OCI-LY7 (cell line): ENCODE results near the gene XRCC3. TPM values are rescaled to one million over a fixed set of nuclear protein-coding genes. Genes with fewer than 3 reads are reported as not detected.

Source experiments
- BruUV-seq: library from RNA; stranded (reverse); fragments of 400-500 nt; replicated peaks from 2 replicates; lab custom pipeline; 2021; lab: Mats Ljungman, UMichigan
- CTCF ChIA-PET: fragments of 300-600 bp; sonication (Branson Sonifier 250); formaldehyde crosslinking; loops from one replicate; lab custom pipeline; 2022; ENCODE audit warnings: antibody characterized with exemption; ENCODE audit not compliant: unreplicated experiment; lab: Charles Lee
- POLR2A ChIA-PET: fragments of 300-600 bp; sonication (Branson Sonifier 250); formaldehyde crosslinking; loops from one replicate; lab custom pipeline; 2022; ENCODE audit warnings: antibody characterized with exemption; lab: Charles Lee
- DNase-seq: peaks from one replicate; pipeline ENCODE4 v3.0.0-alpha.2; 2015; ENCODE audit warnings: low spot score
- H2AFZ ChIP-seq: fragments of 200-600 bp; sonication (generic), shearing (Covaris generic); 2 replicates; pipeline ENCODE4 v1.6.1; 2014; ENCODE audit warnings: mild to moderate bottlenecking, antibody characterized with exemption, low read length, moderate library complexity
- H3K27ac ChIP-seq: fragments of 200-600 bp; sonication (generic); 2 replicates; pipeline ENCODE4 v1.5.1; 2014; ENCODE audit warnings: mixed run types, low read depth, mild to moderate bottlenecking, moderate library complexity, low read length, inconsistent platforms; ENCODE audit not compliant: poor library complexity, severe bottlenecking
- H3K36me3 ChIP-seq: fragments of 200-600 bp; sonication (generic); 2 replicates; pipeline ENCODE4 v1.6.1; 2014; ENCODE audit warnings: mild to moderate bottlenecking, antibody characterized with exemption, low read length, moderate library complexity, mixed read lengths; ENCODE audit not compliant: insufficient read depth
- H3K4me1 ChIP-seq: fragments of 200-600 bp; sonication (generic); 2 replicates; pipeline ENCODE4 v1.5.1; 2014; ENCODE audit warnings: mild to moderate bottlenecking, low read length; ENCODE audit not compliant: insufficient read depth, poor library complexity, severe bottlenecking
- H3K4me2 ChIP-seq: fragments of 200-600 bp; sonication (generic); 2 replicates; pipeline ENCODE4 v1.6.1; 2014; ENCODE audit warnings: mild to moderate bottlenecking, low read length
- H3K4me3 ChIP-seq: fragments of 200-600 bp; sonication (generic); 2 replicates; pipeline ENCODE4 v1.5.1; 2014; ENCODE audit warnings: mild to moderate bottlenecking, low read depth, low read length; ENCODE audit not compliant: poor library complexity, severe bottlenecking
- H3K79me2 ChIP-seq: fragments of 200-600 bp; sonication (generic); 2 replicates; pipeline ENCODE4 v1.6.1; 2016; ENCODE audit warnings: low read depth, mild to moderate bottlenecking, low read length, moderate library complexity, mixed read lengths; ENCODE audit not compliant: insufficient read depth
- H3K9me2 ChIP-seq: fragments of 200-600 bp; sonication (generic); 2 replicates; pipeline ENCODE4 v1.6.1; 2016; ENCODE audit warnings: mild to moderate bottlenecking, low read length, mixed read lengths; ENCODE audit not compliant: insufficient read depth
- H3K9me3 ChIP-seq: fragments of 200-600 bp; sonication (generic); 2 replicates; pipeline ENCODE4 v1.6.1; 2014; ENCODE audit warnings: mild to moderate bottlenecking, mixed run types, low read length, mixed read lengths
- H4K20me1 ChIP-seq: fragments of 200-600 bp; sonication (generic); 2 replicates; pipeline ENCODE4 v1.6.1; 2014; ENCODE audit warnings: mild to moderate bottlenecking, antibody characterized with exemption, low read length, moderate library complexity, mixed read lengths; ENCODE audit not compliant: insufficient read depth
- EZH2phosphoT487 ChIP-seq: fragments of 200-600 bp; sonication (generic); IDR thresholded peaks from 2 replicates; pipeline ENCODE4 v1.6.1; 2018; ENCODE audit warnings: low read depth, borderline replicate concordance, mild to moderate bottlenecking, mixed run types, antibody characterized with exemption, low read length, moderate library complexity, mixed read lengths
- intact Hi-C: fragments of 100-400 bp; cut with micrococcal nuclease; formaldehyde crosslinking; loops from one replicate; pipeline ENCODE4 v1.10.0; 2022; ENCODE audit not compliant: unreplicated experiment
- total RNA-seq, 2 experiments: library from RNA; depleted of rRNA in 1 of 2; stranded (reverse); fragments of >200 nt in 1 of 2; shearing (Covaris generic) in 1 of 2; gene quantifications; 2 replicates each; pipeline ENCODE4 v1.2.3, GENCODE V29; 2014 to 2022
- TF ChIP-seq, protein P1 (sequence below): fragments of 200-600 bp; sonication (generic); conservative IDR thresholded peaks from 2 replicates; pipeline ENCODE4 v1.5.1; 2014; ENCODE audit warnings: mild to moderate bottlenecking, antibody characterized with exemption, low read length, moderate library complexity, mixed read lengths

The XRCC3 gene
- total RNA-seq, 2 experiments from 2014 or later = 83.3 to 130 TPM

DNA sequence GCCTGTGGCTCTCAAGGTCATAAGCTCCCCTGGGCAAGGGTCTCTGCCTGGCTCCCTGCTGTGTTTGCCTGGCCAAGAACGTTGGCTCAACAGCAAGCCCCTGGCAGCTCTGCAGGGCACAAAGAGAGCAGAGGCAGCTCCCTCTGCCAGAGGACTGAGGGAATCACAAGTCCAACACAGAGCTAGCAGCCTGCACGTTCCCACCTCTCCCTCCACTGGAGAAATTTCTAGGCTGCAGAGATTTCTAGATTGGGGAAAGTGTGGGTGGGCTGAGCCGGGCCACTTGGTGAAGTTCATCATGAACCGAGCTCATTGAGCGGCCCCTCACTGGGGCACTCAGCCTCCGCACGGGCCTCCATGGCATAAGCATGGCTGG is 20.2 kb upstream of the XRCC3 start:
- ChIA-PET CTCF (no interaction called here), POLR2A (interaction anchor here (0.6 to 1.6 kb wide), 2 partner anchors 17 to 185 kb away, joined by 3 read pairs; no protein-coding TSS in a partner anchor)

DNA sequence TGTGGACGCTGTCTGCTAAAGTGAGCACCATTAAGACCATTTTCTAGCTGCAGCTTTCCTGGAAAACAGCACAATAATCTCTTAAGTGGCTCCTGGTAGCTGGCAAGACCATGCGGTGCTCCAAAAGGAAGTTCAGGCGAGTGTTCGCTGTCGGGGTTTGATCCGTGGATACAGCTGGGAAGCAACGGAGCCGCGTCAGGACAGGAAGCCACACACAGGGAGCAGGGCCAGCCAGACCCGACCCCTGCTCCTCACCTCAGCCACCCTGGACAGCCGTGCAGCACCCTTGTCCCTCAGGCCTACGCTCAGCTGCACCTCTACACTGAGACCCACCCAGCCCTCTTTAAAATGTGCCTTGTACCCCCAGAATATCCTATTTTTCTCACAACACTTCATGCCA is 19.8 kb upstream of the XRCC3 start:
- H3K4me3 ChIP-seq = no peak overlapping the region
- no peaks in the 10 kb centered on the region for H3K9me3 ChIP-seq
- POLR2A ChIA-PET = interaction anchor here (0.6 to 1.6 kb wide), 2 partner anchors 17 to 185 kb away, joined by 3 read pairs; no protein-coding TSS in a partner anchor
- CTCF ChIA-PET = no interaction called here
- no TSS peak for BruUV-seq
- H3K4me2 ChIP-seq = no peak overlapping the region
- H3K79me2 ChIP-seq = no peaks in the 10 kb centered on the region
- no peak for DNase-seq
- H3K4me1 ChIP-seq = no peaks in the 10 kb centered on the region
- peaks cover 19% of the 10 kb centered on the region for H3K36me3 ChIP-seq
- no peaks in the 10 kb centered on the region for H4K20me1 ChIP-seq
- intact Hi-C loops = no loop called here
- TF ChIP-seq, protein P1, sequence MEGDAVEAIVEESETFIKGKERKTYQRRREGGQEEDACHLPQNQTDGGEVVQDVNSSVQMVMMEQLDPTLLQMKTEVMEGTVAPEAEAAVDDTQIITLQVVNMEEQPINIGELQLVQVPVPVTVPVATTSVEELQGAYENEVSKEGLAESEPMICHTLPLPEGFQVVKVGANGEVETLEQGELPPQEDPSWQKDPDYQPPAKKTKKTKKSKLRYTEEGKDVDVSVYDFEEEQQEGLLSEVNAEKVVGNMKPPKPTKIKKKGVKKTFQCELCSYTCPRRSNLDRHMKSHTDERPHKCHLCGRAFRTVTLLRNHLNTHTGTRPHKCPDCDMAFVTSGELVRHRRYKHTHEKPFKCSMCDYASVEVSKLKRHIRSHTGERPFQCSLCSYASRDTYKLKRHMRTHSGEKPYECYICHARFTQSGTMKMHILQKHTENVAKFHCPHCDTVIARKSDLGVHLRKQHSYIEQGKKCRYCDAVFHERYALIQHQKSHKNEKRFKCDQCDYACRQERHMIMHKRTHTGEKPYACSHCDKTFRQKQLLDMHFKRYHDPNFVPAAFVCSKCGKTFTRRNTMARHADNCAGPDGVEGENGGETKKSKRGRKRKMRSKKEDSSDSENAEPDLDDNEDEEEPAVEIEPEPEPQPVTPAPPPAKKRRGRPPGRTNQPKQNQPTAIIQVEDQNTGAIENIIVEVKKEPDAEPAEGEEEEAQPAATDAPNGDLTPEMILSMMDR = no peak
- TF ChIP-seq EZH2phosphoT487 = no peak
- no peaks in the 10 kb centered on the region for H3K9me2 ChIP-seq
- H3K27ac ChIP-seq = no peak overlapping the region
- no peak overlapping the region for H2AFZ ChIP-seq

More for the DNA sequence above, 20.2 kb upstream of the XRCC3 start:
- intact Hi-C loops = no loop called here
- Histone ChIP-seq H3K4me1 (no peaks in the 10 kb centered on the region), H3K36me3 (peaks cover 17% of the 10 kb centered on the region), H3K27ac (no peak overlapping the region), H3K4me2 (no peak overlapping the region), H4K20me1 (no peaks in the 10 kb centered on the region), H3K79me2 (no peaks in the 10 kb centered on the region), H2AFZ (no peak overlapping the region), H3K9me2 (no peaks in the 10 kb centered on the region), H3K9me3 (no peaks in the 10 kb centered on the region), H3K4me3 (no peak overlapping the region)
- no peak for DNase-seq
- TF ChIP-seq, protein P1 = no peak
- TF ChIP-seq EZH2phosphoT487 = no peak
- BruUV-seq = no TSS peak

DNA sequence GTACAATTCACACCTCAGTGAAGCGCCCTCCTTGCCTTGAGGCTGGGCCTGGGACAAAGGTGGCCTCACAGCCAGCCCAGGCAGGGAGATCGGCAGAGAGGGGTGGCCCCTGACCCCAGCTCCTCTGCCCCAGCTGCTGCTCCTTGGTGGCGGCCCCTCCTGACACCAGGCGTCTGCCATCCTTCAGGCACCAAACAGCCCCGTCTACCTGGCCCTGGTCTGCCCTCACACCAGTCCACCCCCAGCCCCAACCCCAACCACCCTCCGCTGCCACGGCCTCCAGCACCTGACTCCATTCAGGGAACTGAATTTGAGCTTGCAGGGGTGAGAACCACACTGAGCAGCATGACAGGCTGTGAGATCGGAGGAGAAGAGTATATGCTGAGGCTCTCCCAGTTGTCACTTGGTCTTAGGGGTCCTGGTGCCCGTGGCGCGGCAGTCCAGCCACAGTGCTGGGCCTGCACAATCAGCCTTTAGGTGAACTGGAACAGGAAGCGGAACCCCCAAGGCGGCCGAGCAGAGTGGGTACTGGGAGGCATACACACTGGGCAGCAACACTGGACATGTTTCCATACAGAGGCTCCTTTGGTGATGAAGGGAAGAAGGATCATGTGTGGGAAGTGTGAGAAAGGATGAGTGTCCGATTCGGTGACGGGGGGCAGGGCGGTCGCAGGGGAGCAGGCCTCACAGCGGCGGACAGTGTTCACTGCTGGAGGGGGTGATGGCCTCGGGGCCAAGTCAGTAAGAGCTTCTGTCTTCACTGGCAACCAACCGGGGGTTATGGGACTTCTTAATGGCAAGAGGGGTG is 19.0 kb upstream of the XRCC3 start:
- H3K9me2 ChIP-seq = no peaks in the 10 kb centered on the region
- H3K79me2 ChIP-seq = no peaks in the 10 kb centered on the region
- ChIA-PET POLR2A (no interaction called here), CTCF (interaction anchor here (0.6 kb wide), 1 partner anchor 53 kb away, joined by 3 read pairs; no protein-coding TSS in a partner anchor)
- H4K20me1 ChIP-seq = no peaks in the 10 kb centered on the region
- H3K9me3 ChIP-seq = no peaks in the 10 kb centered on the region
- no peak overlapping the region for H2AFZ ChIP-seq
- H3K4me3 ChIP-seq = no peak overlapping the region
- H3K4me1 ChIP-seq = no peaks in the 10 kb centered on the region
- no TSS peak for BruUV-seq
- peaks cover 26% of the 10 kb centered on the region for H3K36me3 ChIP-seq
- DNase-seq = no peak
- no peak for TF ChIP-seq EZH2phosphoT487
- no peak overlapping the region for H3K4me2 ChIP-seq
- intact Hi-C loops = no loop called here
- no peak overlapping the region for H3K27ac ChIP-seq
